Mucosa of stomach (tissue), 1 donor: ENCODE data around the gene HSDL1.

Experiments
- H3K27me3 ChIP-seq: one replicate; pipeline ENCODE4 v1.7.0; 2013; ENCODE audit warnings: mild to moderate bottlenecking, low read length; ENCODE audit not compliant: control insufficient read depth, insufficient read depth
- H3K36me3 ChIP-seq: one replicate; pipeline ENCODE4 v1.7.0; 2013; ENCODE audit warnings: low read length; ENCODE audit not compliant: control insufficient read depth, insufficient read depth
- H3K4me1 ChIP-seq: one replicate; pipeline ENCODE4 v1.7.0; 2013; ENCODE audit warnings: mild to moderate bottlenecking, low read length; ENCODE audit not compliant: control insufficient read depth, insufficient read depth
- H3K4me3 ChIP-seq: one replicate; pipeline ENCODE4 v1.7.0; 2013; ENCODE audit warnings: low read length
- H3K9ac ChIP-seq: one replicate; pipeline ENCODE4 v1.7.0; 2013; ENCODE audit warnings: mild to moderate bottlenecking, low read length, moderate library complexity
- H3K9me3 ChIP-seq: one replicate; pipeline ENCODE4 v1.7.0; 2013; ENCODE audit warnings: mild to moderate bottlenecking, low read length, moderate library complexity; ENCODE audit not compliant: control insufficient read depth
- donor health status: Pancreatic carcinoma.

The HSDL1 gene

DNA sequence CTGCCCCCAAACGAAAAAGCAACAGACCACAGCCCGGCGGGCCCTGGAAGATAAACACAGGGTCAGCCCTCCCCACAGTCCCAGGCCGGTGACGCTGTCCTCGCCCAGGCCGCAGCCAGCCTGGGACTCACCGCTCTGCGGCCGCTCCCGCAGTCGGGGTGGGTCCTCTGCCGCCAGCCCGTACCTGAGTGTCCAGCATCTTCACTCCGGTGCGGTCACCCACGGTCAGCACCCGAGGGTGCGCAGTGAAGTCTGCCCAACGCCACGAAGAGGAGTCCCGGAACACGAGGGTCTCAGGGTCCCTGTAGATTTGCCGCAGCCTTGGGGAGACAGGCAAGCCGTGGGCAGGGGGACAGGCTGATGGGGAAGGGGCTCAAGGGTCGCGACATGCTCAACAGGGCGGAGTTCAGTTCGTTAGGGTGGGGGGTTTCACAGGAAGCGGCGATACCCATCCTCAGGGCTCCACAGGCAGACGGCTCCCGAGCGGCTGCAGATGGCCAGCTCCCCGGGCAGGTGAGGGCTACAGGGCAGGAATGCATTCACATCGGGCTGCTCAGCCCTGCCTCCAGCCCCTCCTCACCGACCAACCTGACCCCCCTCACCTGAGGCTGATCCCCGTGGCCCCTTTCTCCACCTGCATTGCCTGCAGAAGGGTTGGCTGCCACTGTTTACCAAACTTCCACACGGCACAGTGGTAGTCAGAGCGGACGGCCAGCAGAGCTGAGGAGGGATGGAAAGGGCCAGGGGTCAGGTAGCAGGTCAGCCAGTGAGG, 36.4 kb upstream of the HSDL1 start:
- peaks cover 22% of the 10 kb centered on the region for H3K4me1 ChIP-seq
- H3K36me3 ChIP-seq: peaks cover 4% of the 10 kb centered on the region
- H3K9me3 ChIP-seq: no peaks in the 10 kb centered on the region
- H3K27me3 ChIP-seq: no peaks in the 10 kb centered on the region
- H3K9ac ChIP-seq: no peak overlapping the region
- no peak overlapping the region for H3K4me3 ChIP-seq

DNA sequence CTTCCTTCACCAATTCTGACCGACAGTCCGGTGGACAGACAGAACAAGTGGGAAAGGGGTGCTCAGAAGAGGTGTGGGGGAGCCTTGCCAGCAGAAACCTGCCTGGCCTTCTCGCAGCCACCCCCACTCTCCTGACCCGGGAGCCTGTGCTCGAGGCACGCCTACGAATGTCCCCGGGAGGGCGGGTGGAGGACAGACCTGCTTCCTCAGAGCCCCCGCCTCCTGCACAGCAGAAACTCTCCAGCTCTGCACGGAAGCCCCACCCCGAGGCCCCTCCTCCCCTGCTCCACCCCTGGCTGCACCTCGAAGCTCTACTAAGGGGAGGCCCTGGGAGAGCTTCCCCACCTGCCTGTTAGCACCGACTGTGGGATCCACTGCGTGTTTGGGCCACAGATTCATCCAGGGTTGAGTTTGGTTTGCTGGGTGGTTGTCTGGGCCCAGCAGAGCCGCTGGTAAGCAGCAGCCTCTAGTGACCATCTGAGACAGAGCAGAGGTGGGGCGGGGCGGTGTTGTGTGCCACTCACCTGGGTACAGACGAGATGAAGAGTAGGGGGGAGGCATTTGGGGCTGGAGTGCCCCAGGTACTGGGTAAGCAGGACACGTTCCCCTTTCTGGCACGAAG, 35.7 kb upstream of the HSDL1 start:
- H3K9me3 ChIP-seq: no peaks in the 10 kb centered on the region
- no peak overlapping the region for H3K4me3 ChIP-seq
- no peaks in the 10 kb centered on the region for H3K27me3 ChIP-seq
- H3K4me1 ChIP-seq: peaks cover 22% of the 10 kb centered on the region
- H3K9ac ChIP-seq: no peak overlapping the region
- peaks cover 4% of the 10 kb centered on the region for H3K36me3 ChIP-seq

GRCh38 chr16:84179612-84180320, 34.8 kb upstream of the HSDL1 start:
- Histone ChIP-seq H3K9me3 (no peaks in the 10 kb centered on the region), H3K4me3 (no peak overlapping the region), H3K36me3 (peaks cover 4% of the 10 kb centered on the region), H3K4me1 (peaks cover 22% of the 10 kb centered on the region), H3K9ac (no peak overlapping the region), H3K27me3 (no peaks in the 10 kb centered on the region)

- Histone ChIP-seq H3K4me1 (peaks cover 18% of the 10 kb centered on the region), H3K36me3 (peaks cover 4% of the 10 kb centered on the region), H3K27me3 (no peaks in the 10 kb centered on the region), H3K9ac (no peak overlapping the region), H3K4me3 (no peak overlapping the region), H3K9me3 (no peaks in the 10 kb centered on the region)
These were observed 34.1 kb upstream of the HSDL1 start for GRCh38 chr16:84178892-84179611.

- Histone ChIP-seq H3K9ac (no peak overlapping the region), H3K36me3 (peaks cover 4% of the 10 kb centered on the region), H3K4me3 (no peak overlapping the region), H3K4me1 (peaks cover 18% of the 10 kb centered on the region), H3K27me3 (no peaks in the 10 kb centered on the region), H3K9me3 (no peaks in the 10 kb centered on the region)
These were observed 33.3 kb upstream of the HSDL1 start for GRCh38 chr16:84178146-84178765.

DNA sequence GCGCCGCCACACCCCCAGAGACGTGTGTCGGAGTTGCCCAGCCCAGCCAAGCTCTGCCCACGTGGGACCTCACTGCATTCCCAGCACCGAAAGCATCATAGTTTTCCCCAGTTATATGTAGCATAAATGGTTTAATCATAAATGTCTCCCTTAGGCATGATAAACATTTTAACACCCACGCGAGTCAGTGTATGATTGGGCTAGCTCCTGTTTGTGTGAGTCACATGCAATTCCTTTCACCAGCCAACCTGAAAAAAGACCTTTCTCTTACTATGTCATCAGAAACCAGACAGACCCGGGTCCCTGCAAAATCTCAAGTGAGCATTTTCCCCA, 32.7 kb upstream of the HSDL1 start:
- no peak overlapping the region for H3K4me3 ChIP-seq
- no peaks in the 10 kb centered on the region for H3K9me3 ChIP-seq
- H3K27me3 ChIP-seq: peaks cover 2% of the 10 kb centered on the region
- H3K4me1 ChIP-seq: peaks cover 18% of the 10 kb centered on the region
- H3K9ac ChIP-seq: no peak overlapping the region
- H3K36me3 ChIP-seq: peaks cover 4% of the 10 kb centered on the region

DNA sequence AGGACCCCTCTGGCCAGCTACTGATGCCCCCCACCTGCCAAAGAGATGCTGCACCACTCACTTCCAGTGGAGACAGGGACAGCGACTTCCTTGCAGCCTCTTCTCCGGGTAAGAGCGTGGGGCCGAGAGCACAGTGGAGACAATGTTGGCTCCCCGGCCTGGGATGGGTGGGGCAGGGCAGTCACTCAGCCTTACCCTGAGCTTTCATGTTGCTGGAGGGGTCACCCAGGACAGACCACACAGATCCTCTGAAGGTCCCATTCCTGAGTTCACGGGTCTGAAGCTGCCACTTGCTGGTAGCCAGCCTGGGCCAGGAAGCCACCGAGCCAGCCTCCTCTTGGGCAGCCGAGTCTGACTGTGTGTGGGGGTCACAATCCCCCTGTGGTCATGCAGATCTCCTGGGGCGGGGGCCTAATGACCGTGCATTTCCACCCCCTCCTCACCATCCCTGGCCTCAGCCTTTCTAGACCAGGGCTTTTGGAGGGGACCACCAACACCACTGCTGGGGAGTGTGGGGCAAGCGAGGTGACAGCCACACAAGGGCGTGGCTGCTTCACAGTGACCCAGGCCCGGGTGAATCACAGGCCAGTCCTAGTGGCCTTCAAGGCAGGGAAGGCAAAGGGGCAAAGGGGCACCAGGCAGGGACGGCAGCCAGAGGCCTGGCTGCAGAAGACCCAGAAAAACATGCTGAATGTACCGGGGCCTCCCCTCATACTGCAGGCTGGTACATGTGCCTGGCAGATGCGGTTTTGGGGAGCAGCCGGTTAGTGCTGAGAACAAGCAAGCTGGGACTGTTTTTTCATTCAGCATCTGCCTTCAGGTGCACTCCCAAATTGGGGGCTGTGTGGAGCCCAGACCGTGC, 31.4 kb upstream of the HSDL1 start:
- Histone ChIP-seq H3K9me3 (no peaks in the 10 kb centered on the region), H3K9ac (no peak overlapping the region), H3K4me1 (peaks cover 18% of the 10 kb centered on the region), H3K4me3 (no peak overlapping the region), H3K36me3 (no peaks in the 10 kb centered on the region), H3K27me3 (peaks cover 4% of the 10 kb centered on the region)

GRCh38 chr16:84175350-84176081, 30.5 kb upstream of the HSDL1 start:
- H3K36me3 ChIP-seq: no peaks in the 10 kb centered on the region
- H3K4me1 ChIP-seq: peaks cover 18% of the 10 kb centered on the region
- peaks cover 4% of the 10 kb centered on the region for H3K27me3 ChIP-seq
- H3K4me3 ChIP-seq: no peak overlapping the region
- no peaks in the 10 kb centered on the region for H3K9me3 ChIP-seq
- no peak overlapping the region for H3K9ac ChIP-seq

DNA sequence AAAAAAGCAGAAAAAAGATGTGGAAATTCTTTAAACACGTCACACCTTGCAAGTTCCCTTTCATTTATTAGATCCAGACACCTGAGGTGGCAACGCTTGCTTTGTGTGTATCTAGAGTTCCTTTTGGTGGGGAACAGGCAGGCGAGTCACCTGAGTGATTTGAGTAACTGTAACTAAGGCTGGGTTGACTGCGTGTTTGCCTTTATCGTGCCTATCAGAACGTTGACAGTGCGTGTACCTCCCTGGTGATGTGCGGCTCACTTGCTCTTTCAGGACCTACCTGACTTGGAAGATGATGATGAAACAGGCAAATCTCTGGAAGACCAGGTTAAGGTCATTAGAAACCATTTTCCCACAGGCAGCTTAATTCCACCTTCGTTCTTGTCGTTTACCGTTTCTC, 29.4 kb upstream of the HSDL1 start:
- no peaks in the 10 kb centered on the region for H3K9me3 ChIP-seq
- peaks cover 4% of the 10 kb centered on the region for H3K27me3 ChIP-seq
- no peaks in the 10 kb centered on the region for H3K36me3 ChIP-seq
- no peak overlapping the region for H3K4me3 ChIP-seq
- H3K9ac ChIP-seq: no peak overlapping the region
- peaks cover 18% of the 10 kb centered on the region for H3K4me1 ChIP-seq

DNA sequence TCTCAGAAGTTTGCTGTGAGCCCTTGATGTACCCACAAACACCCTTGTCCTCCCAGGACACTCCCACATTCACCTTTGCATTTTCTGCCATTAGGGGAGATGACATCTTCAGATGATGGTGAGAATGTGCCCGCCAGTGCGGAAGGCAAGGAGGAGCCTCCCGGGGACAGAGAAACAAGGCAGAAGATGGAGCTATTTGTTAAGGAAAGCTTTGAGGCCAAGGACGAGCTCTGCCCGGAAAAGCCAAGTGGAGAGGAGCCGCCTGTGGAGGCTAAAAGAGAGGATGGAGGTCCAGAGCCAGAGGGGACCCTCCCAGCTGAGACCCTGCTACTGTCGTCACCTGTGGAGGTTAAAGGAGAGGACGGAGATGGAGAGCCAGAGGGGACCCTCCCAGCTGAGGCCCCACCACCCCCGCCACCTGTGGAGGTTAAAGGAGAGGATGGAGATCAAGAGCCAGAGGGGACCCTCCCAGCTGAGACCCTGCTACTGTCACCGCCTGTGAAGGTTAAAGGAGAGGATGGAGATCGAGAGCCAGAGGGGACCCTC, 24.9 kb upstream of the HSDL1 start:
- H3K36me3 ChIP-seq: no peaks in the 10 kb centered on the region
- H3K9ac ChIP-seq: no peak overlapping the region
- no peaks in the 10 kb centered on the region for H3K4me1 ChIP-seq

More for the DNA sequence above, 24.9 kb upstream of the HSDL1 start:
- Histone ChIP-seq H3K9me3 (no peaks in the 10 kb centered on the region), H3K27me3 (peaks cover 5% of the 10 kb centered on the region), H3K4me3 (no peak overlapping the region)
